Measurements from ENCODE around the gene ZBTB1.

- TF ChIP-seq ZC3H10 (CRISPR knock-in tag; IDR thresholded peaks at IDR 0.05) (no peak), CREB5 (CRISPR knock-in tag; IDR thresholded peaks at IDR 0.05; ENCODE audit: low read depth) (no peak)
These were observed 2.1 kb upstream of the ZBTB1 start for GRCh38 chr14:64502456-64502855.
